Cardiac fibroblast (primary cell): ENCODE data around the gene SEZ6L.

Source experiments
- DNase-seq, 2 donors: peaks; one replicate each; pipeline versions ENCODE4 v3.0.0 to v3.0.0-alpha.2; 2010; ENCODE audit warnings: low read depth in 2 of 2
- H3K4me3 ChIP-seq, 2 donors: replicated peaks in 1 of 2; 1 replicate in 1 of 2; 2 replicates in 1 of 2; pipeline ENCODE4 v1.5.1; 2011; ENCODE audit warnings: low read depth in 2 of 2, low read length in 2 of 2, mild to moderate bottlenecking in 2 of 2, moderate library complexity in 1 of 2
- CTCF ChIP-seq: IDR thresholded peaks from one replicate; pipeline ENCODE4 v1.5.1; 2011; ENCODE audit warnings: low read depth, mild to moderate bottlenecking, low read length, inconsistent platforms

SEZ6L gene

GRCh38 chr22:26172389-26172990 is 3.2 kb downstream of the SEZ6L start:
- H3K4me3 ChIP-seq = no peak overlapping the region
- peak; percentile 58 for TF ChIP-seq CTCF
- DNase-seq = peak; percentile 23 to 27

DNA sequence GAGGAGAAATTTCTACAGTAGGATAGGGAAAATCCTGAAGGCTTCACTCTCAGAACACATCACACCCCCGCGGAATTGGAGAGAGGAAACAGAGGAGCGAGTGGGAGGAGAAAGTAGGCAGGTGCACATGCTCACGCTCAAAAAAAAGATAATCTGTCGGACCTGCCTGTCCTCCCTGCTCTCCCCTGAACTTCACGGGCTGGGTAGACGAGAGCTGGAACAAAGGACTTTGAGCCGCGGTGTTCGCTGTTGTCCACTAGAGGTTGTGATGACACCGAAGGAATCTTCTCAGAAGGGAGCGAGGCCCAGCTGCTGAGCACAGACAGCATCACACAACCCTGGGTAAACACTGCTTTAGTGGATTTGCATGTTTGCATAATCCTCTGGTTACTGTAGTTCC is 5.0 kb downstream of the SEZ6L start:
- no peak for DNase-seq
- H3K4me3 ChIP-seq = no peak overlapping the region
- TF ChIP-seq CTCF = no peak

GRCh38 chr22:26182723-26183122 is 13.5 kb downstream of the SEZ6L start:
- no peak overlapping the region for H3K4me3 ChIP-seq
- no peak for TF ChIP-seq CTCF
- DNase-seq = no peak

DNA sequence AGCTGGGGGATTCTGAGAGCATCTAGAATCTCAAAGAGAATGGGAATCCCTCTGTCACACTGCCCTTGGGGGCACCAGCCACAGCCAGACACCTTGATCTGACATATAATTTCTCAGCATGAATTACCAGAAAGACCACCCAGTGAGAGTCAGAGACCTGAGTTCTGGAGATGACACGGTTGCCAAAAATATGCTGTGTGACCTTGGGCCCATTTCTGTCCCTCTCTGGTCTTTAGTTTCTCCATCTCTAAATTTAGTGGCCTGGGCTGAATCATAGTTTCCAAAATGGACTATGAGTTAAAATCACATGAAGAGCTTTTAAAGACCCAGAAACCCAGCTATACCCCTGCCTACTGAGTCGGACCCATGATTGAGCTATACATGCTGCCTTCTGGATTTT is 15.9 kb downstream of the SEZ6L start:
- DNase-seq = no peak
- no peak for TF ChIP-seq CTCF
- no peak overlapping the region for H3K4me3 ChIP-seq

GRCh38 chr22:26188341-26188740 is 19.1 kb downstream of the SEZ6L start:
- no peak for TF ChIP-seq CTCF
- no peak for DNase-seq

DNA sequence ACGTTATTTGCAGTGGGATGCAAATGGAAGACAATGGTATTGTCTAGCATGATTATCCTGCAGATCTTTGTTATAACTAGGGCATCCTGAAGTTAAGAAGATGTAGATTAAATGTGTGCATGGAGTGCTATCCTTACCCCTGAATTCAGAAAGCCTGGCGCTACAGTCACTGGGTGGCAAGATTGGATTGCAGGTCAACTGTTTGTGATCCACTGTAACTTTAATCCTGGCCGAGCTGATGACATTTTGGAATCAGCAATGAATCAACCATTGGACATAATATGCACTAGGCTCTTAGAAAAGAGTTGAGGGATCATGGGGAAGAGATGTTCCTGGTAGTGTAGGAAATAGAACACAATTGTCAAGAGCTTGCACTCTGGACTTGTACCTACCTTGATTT is 25.1 kb downstream of the SEZ6L start:
- no peak overlapping the region for H3K4me3 ChIP-seq
- DNase-seq = no peak
- no peak for TF ChIP-seq CTCF

More at GRCh38 chr22:26188341-26188740, 19.1 kb downstream of the SEZ6L start:
- no peak overlapping the region for H3K4me3 ChIP-seq

- no peak for TF ChIP-seq CTCF
- DNase-seq = no peak
- H3K4me3 ChIP-seq = no peak overlapping the region
Measured at GRCh38 chr22:26194877-26195276, 25.6 kb downstream of the SEZ6L start.
